CD8-positive, alpha-beta memory T cell (primary cell): ENCODE measurements around the gene SUGT1. TPM values are rescaled to one million over a fixed set of nuclear protein-coding genes. Genes with fewer than 3 reads are reported as not detected.
"Not testable (repeated sequence)": the region's sequence is repeated elsewhere in the genome, so short reads cannot be mapped to it uniquely, and the experiment has no call there.

Experiments used
- CTCF ChIA-PET: fragments of 350-600 bp; sonication (Branson Sonifier 250); formaldehyde crosslinking; loops from one replicate; lab custom pipeline; 2021; ENCODE audit warnings: antibody characterized with exemption; lab: Charles Lee
- POLR2A ChIA-PET: fragments of 350-600 bp; sonication (Branson Sonifier 250); formaldehyde crosslinking; loops from one replicate; lab custom pipeline; 2021; ENCODE audit warnings: antibody characterized with exemption; lab: Charles Lee
- DNase-seq, 5 donors: peaks; one replicate each; pipeline versions ENCODE4 v3.0.0 to v3.0.0-alpha.2; 2020 to 2022; ENCODE audit warnings: mixed read lengths in 1 of 5
- H3K27ac ChIP-seq: one replicate; pipeline ENCODE4 v1.7.0; 2013; ENCODE audit warnings: low read depth, mild to moderate bottlenecking, low read length, moderate library complexity
- H3K27me3 ChIP-seq: 2 replicates; pipeline ENCODE4 v1.7.0; 2013; ENCODE audit warnings: low read length, mild to moderate bottlenecking; ENCODE audit not compliant: insufficient read depth, poor library complexity, severe bottlenecking
- H3K36me3 ChIP-seq: 2 replicates; pipeline ENCODE4 v1.7.0; 2013; ENCODE audit warnings: mild to moderate bottlenecking, low read length, moderate library complexity; ENCODE audit not compliant: insufficient read depth
- H3K4me1 ChIP-seq: 2 replicates; pipeline ENCODE4 v1.7.0; 2013; ENCODE audit warnings: mild to moderate bottlenecking, low read length, moderate library complexity; ENCODE audit not compliant: insufficient read depth
- H3K4me3 ChIP-seq: 2 replicates; pipeline ENCODE4 v1.7.0; 2013; ENCODE audit warnings: mild to moderate bottlenecking, low read length
- H3K9me3 ChIP-seq: 2 replicates; pipeline ENCODE4 v1.7.0; 2013; ENCODE audit warnings: mild to moderate bottlenecking, low read length
- H3K27ac Mint-ChIP-seq, 8 donors: one replicate each; pipeline ENCODE4 v1.8.0; 2020 to 2021; ENCODE audit warnings: mixed read lengths in 8 of 8, mild to moderate bottlenecking in 6 of 8, inconsistent platforms in 3 of 8, moderate library complexity in 3 of 8
- H3K27me3 Mint-ChIP-seq, 2 donors: one replicate each; pipeline ENCODE4 v1.8.0; 2020 to 2021; ENCODE audit warnings: mixed read lengths in 2 of 2, mild to moderate bottlenecking in 1 of 2, moderate library complexity in 1 of 2
- H3K36me3 Mint-ChIP-seq, 3 donors: one replicate each; pipeline ENCODE4 v1.8.0; 2020 to 2021; ENCODE audit warnings: mixed read lengths in 3 of 3, inconsistent platforms in 1 of 3, mild to moderate bottlenecking in 1 of 3
- H3K4me1 Mint-ChIP-seq, 3 donors: one replicate each; pipeline ENCODE4 v1.8.0; 2020 to 2021; ENCODE audit warnings: mixed read lengths in 3 of 3, inconsistent platforms in 1 of 3, mild to moderate bottlenecking in 1 of 3
- H3K4me3 Mint-ChIP-seq, 7 donors: one replicate each; pipeline ENCODE4 v1.8.0; 2020 to 2021; ENCODE audit warnings: mixed read lengths in 7 of 7, mild to moderate bottlenecking in 6 of 7, moderate library complexity in 4 of 7, inconsistent platforms in 2 of 7
- H3K9me3 Mint-ChIP-seq, 5 donors: one replicate each; pipeline ENCODE4 v1.8.0; 2020 to 2022; ENCODE audit warnings: mixed read lengths in 5 of 5, mild to moderate bottlenecking in 3 of 5, moderate library complexity in 2 of 5, inconsistent platforms in 1 of 5
- polyA plus RNA-seq: library from polyadenylated mRNA; unstranded; fragments of 300-500 nt; fragmentation: Illumina TruSeq; gene quantifications from one replicate; pipeline ENCODE4 v1.2.3, GENCODE V29; 2021
- total RNA-seq, 2 experiments: library from RNA; stranded (reverse); gene quantifications; one replicate each; pipeline ENCODE4 v1.2.3, GENCODE V29; 2021

SUGT1 gene
- total RNA-seq, result 10 to 100 TPM; 66.7 to 71.1 TPM
- polyA plus RNA-seq, result 54.8 TPM

DNA sequence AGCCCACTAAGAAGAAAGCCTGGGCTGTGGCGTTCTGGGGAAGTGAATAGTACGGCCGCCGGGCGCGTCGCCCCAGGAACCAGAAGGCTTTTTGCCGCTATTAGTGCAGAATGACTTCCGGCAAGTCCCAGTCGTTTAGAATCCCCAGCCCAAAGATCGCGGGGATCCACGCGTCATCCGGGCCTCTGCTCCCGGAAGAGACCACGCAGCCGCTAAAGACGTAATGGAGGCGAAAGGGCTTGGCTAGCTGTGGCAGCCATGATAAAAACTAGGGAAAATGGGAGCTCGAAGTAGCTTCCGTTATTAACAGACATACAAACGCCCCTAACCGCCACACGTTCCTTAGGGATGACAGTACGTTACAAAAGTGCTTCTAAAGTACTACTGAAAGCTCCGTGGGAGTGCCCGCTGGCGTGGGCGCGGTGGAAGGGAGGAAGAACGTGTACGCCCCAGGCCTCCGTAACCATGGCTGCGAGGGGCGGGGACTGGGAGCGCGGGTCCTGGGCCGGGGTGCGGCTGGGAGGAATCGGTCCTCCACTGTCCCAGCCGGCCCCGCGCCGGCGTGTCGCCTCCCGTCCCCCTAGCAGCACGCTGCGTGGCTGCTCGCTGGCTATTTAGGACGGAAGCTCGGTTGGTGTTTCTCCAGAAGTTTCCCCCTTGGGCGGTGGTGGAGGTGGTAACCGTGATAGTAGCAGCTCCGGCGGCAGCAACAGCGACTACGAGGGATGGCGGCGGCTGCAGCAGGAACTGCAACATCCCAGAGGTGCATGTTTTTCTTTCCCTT is at the start of gene SUGT1:
TSS of gene SUGT1 (plus strand) at position 641 of the 784 bp plus-strand sequence. CDS start at position 726, 85 bp downstream.
- DNase-seq, result peak; percentile 90 to 97 (median 96)
- H3K36me3 Mint-ChIP-seq, result peaks cover 4 to 13% (median 4%) of the 10 kb centered on the region in 3 donors
- ChIA-PET CTCF (interaction anchor here (0.7 to 3.6 kb wide), 14 partner anchors 8 to 202 kb away, joined by 3 to 38 read pairs (median 4); partner anchors contain the start of gene VPS36), POLR2A (interaction anchor here (0.8 to 3.4 kb wide), 8 partner anchors 13 to 1199 kb away, joined by 3 to 48 read pairs (median 4); partner anchors contain the start of genes INTS6 and VPS36)
- H3K4me3 Mint-ChIP-seq, result no peak within 1 kb of the TSS
- Histone ChIP-seq H3K36me3 (no peaks in the 10 kb centered on the region), H3K4me3 (peak within 1 kb of the TSS; percentile 82), H3K27ac (peak within 1 kb of the TSS; percentile 98), H3K9me3 (no peaks in the 10 kb centered on the region), H3K4me1 (peaks cover 43% of the 10 kb centered on the region), H3K27me3 (no peaks in the 10 kb centered on the region)
- H3K4me1 Mint-ChIP-seq, result peaks cover 0 to 13% (median 12%) of the 10 kb centered on the region in 3 donors
- no peaks in the 10 kb centered on the region for H3K27me3 Mint-ChIP-seq
- H3K9me3 Mint-ChIP-seq, result peaks cover 0 to 2% (median 0%) of the 10 kb centered on the region in 5 donors
- no peak within 1 kb of the TSS for H3K27ac Mint-ChIP-seq

- DNase-seq, H3K4me3 Mint-ChIP-seq, H3K36me3 Mint-ChIP-seq, H3K4me3 ChIP-seq, H3K4me1 ChIP-seq, CTCF ChIA-PET, H3K9me3 Mint-ChIP-seq, H3K27ac Mint-ChIP-seq, H3K9me3 ChIP-seq, H3K36me3 ChIP-seq, H3K27ac ChIP-seq: not testable (repeated sequence)
- POLR2A ChIA-PET, result interaction anchor here (0.6 kb wide), 1 partner anchor 397 kb away, joined by 3 read pairs; no protein-coding TSS in a partner anchor
- H3K27me3 ChIP-seq, result peaks cover 12% of the 10 kb centered on the region
- Mint-ChIP-seq H3K4me1 (peaks cover 6 to 14% (median 14%) of the 10 kb centered on the region in 3 donors), H3K27me3 (peaks cover 4 to 32% of the 10 kb centered on the region in 2 donors)
These were observed 49.3 kb upstream of the SUGT1 start for GRCh38 chr13:52603316-52603715.

DNA sequence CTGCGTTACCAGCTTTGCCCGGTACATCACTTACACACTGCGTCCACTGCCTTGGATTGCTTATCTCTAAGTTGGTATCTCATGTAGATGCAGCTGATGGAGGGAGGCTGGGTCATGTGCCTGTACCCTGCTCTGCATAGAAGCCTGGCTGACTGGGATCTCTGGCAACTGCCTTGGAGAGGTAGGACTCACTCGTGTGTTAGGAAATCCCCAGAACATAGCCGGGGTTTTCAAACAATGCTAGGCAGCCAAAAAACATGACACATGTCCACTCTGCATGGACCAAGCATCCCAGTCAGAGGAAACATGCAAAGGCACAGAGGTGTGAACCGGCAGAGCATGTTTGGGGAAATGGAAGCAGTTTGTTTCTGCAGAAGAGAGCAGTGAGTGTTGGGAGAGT is 46.5 kb upstream of the SUGT1 start:
- H3K27me3 ChIP-seq, H3K36me3 ChIP-seq, H3K4me3 ChIP-seq, CTCF ChIA-PET, POLR2A ChIA-PET, H3K4me3 Mint-ChIP-seq, H3K36me3 Mint-ChIP-seq, H3K9me3 Mint-ChIP-seq, H3K27ac ChIP-seq, H3K27ac Mint-ChIP-seq, H3K4me1 ChIP-seq, H3K4me1 Mint-ChIP-seq, DNase-seq, H3K9me3 ChIP-seq: not testable (repeated sequence)
- peaks cover 3 to 11% of the 10 kb centered on the region in 2 donors for H3K27me3 Mint-ChIP-seq

GRCh38 chr13:52606795-52607194 is 45.8 kb upstream of the SUGT1 start:
- H3K36me3 ChIP-seq, H3K4me1 ChIP-seq, H3K4me3 ChIP-seq, H3K4me3 Mint-ChIP-seq, H3K4me1 Mint-ChIP-seq, H3K27me3 Mint-ChIP-seq, H3K9me3 Mint-ChIP-seq, POLR2A ChIA-PET, H3K27me3 ChIP-seq, H3K36me3 Mint-ChIP-seq, DNase-seq, H3K9me3 ChIP-seq, H3K27ac ChIP-seq, H3K27ac Mint-ChIP-seq: not testable (repeated sequence)
- CTCF ChIA-PET, result interaction anchor here (1.0 kb wide), 1 partner anchor 10 kb away, joined by 3 read pairs; no protein-coding TSS in a partner anchor

- POLR2A ChIA-PET, H3K4me1 Mint-ChIP-seq, H3K4me3 ChIP-seq, H3K36me3 ChIP-seq, H3K27ac ChIP-seq, H3K27me3 Mint-ChIP-seq, DNase-seq, H3K27me3 ChIP-seq, H3K27ac Mint-ChIP-seq, H3K4me3 Mint-ChIP-seq, H3K9me3 ChIP-seq, H3K9me3 Mint-ChIP-seq, H3K36me3 Mint-ChIP-seq, H3K4me1 ChIP-seq: not testable (repeated sequence)
- CTCF ChIA-PET, result interaction anchor here (2.7 kb wide), 1 partner anchor 45 kb away, joined by 10 read pairs; the partner anchor contains the start of gene SUGT1
These were observed 44.5 kb upstream of the SUGT1 start for GRCh38 chr13:52608184-52608583.

DNA sequence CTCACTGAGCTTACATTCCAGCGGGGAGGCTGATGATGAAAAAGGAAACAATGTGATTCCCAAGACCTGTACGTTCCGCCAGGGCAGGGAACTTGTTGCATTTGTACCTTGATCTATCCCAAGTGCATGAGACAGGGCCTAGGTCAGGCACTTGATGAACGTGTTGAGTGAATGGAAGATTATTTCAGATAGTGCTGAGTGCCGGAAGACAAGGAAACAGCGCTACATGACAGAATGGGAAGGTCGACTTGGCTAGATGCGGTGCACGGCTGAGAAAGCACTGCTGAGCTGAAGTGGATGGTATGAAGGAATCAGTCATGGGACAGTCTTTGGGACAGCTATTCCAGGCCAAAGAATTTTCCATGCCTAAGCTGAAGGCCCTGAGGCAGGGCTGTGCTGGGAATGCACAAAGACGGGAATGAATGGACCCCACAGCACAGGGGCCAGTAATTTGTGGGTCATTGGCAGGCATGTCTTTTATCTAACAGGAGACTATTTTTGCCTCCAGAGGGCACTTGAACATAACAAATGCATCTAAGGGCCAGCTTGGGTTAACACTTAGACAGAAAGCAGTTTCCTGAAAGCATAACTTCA is 43.5 kb upstream of the SUGT1 start:
- H3K27me3 Mint-ChIP-seq, H3K4me3 ChIP-seq, H3K36me3 Mint-ChIP-seq, H3K9me3 ChIP-seq, H3K27ac Mint-ChIP-seq, H3K27me3 ChIP-seq, H3K36me3 ChIP-seq, POLR2A ChIA-PET, H3K27ac ChIP-seq, H3K4me1 ChIP-seq, H3K4me1 Mint-ChIP-seq, H3K9me3 Mint-ChIP-seq: not testable (repeated sequence)
- peak in 2 of 5 donors; percentile 25 to 27 for DNase-seq
- peak overlapping the region in 1 of 7 donors; percentile 5 for H3K4me3 Mint-ChIP-seq
- CTCF ChIA-PET, result interaction anchor here (1.2 to 2.7 kb wide), 3 partner anchors 44 to 359 kb away, joined by 3 to 11 read pairs (median 10); partner anchors contain the start of gene SUGT1

DNA sequence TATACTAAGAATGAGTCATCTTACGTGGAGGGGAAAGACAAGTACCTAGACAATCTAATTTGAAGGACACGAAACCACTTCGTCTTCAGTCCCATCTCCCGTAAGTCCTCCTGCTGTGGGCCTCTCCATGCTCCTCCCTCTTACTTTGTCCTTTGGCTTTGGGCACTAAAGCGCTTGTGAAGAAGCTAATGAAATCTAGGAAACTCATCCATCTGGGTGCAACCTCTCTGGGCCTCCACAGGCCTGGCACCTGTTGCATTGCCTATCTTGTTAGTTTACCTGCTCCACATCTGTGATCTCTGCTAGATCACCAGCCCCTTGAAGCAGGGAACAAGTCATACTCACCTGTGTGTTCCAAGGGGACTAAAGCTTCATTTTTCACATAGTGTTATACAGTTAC is 42.5 kb upstream of the SUGT1 start:
- H3K4me1 Mint-ChIP-seq, H3K36me3 Mint-ChIP-seq, H3K9me3 ChIP-seq, H3K36me3 ChIP-seq, H3K4me3 ChIP-seq, H3K4me1 ChIP-seq, H3K27me3 ChIP-seq, DNase-seq, H3K4me3 Mint-ChIP-seq, H3K27me3 Mint-ChIP-seq, H3K9me3 Mint-ChIP-seq, H3K27ac ChIP-seq, H3K27ac Mint-ChIP-seq, POLR2A ChIA-PET: not testable (repeated sequence)
- CTCF ChIA-PET, result interaction anchor here (2.0 to 2.7 kb wide), 2 partner anchors 43 to 358 kb away, joined by 7 to 10 read pairs; partner anchors contain the start of gene SUGT1
